ENCODE measurements around the gene CENPN. TPM values are rescaled to one million over a fixed set of nuclear protein-coding genes. Genes with fewer than 3 reads are reported as not detected.

Gene CENPN
- total RNA-seq, 1 experiment from 2014 or later = 76.7 TPM

DNA sequence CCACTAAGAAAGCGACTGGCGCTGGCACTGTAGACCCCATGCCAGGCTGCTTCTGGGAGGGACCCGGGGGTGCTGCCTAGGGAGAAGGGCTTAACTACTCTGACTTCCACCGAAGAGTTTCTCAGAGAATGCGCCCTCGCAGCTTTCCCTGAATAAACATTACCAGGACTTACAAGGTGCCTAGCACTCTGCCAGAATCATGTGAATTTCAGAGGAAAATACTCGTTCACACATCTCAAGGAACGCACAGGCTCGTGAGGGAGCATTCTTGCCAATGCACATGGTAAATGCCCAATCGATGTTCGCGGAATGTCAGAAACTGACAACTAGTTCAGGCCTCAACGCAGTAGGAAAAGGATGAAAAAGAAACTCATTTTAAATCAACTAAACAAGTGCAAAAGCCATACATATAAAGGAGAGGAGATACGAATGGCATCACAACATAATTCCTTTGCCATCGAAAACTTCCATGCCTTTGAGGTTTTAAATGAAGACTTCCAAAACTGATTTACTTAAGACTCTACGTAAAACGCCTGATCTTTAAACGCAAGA is 1.3 kb upstream of the CENPN start:
- Histone ChIP-seq H3K9ac (ENCODE audit: low read length) (peak overlapping the region; percentile 95), H3K4me3 (replicated peaks in 1 of 2; ENCODE audit: low read depth in 1 of 2, low read length in 2 of 2) (peak overlapping the region; percentile 53 to 93), H3K79me2 (ENCODE audit: insufficient read depth, low read length) (peaks cover 94% of the 10 kb centered on the region), H3K4me1 (ENCODE audit: control insufficient read depth in 1 of 2, insufficient read depth in 2 of 2, low read length in 2 of 2) (peaks cover 16 to 26% of the 10 kb centered on the region in 2 experiments), H3K36me3 (ENCODE audit: control insufficient read depth in 1 of 2, insufficient read depth in 2 of 2, low read length in 2 of 2) (no peaks in the 10 kb centered on the region; a peak in 1 of 4 replicates), H3K9me2 (ENCODE audit: insufficient read depth) (no peaks in the 10 kb centered on the region), H3K27ac (ENCODE audit: low read depth, low read length) (peak overlapping the region; percentile 97; the same call in 1 of the 2 replicates), H4K20me1 (ENCODE audit: insufficient read depth) (peaks cover 22% of the 10 kb centered on the region; the same call in 1 of the 2 replicates), H2AFZ (ENCODE audit: low read depth, low read length, poor library complexity, severe bottlenecking) (no peak overlapping the region), H3K4me2 (ENCODE audit: low read length) (peak overlapping the region; percentile 83), H3K27me3 (ENCODE audit: insufficient read depth, low read length) (no peaks in the 10 kb centered on the region), H3K9me3 (ENCODE audit: control insufficient read depth in 1 of 2, insufficient read depth in 1 of 2, low read depth in 1 of 2, low read length in 2 of 2) (no peaks in the 10 kb centered on the region)
- CTCF ChIA-PET = interaction anchor here (0.9 to 1.6 kb wide), 4 partner anchors 9 to 30 kb away, joined by 3 to 6 read pairs (median 5); partner anchors contain the start of gene ATMIN
- no peak for ATAC-seq
- POLR2A ChIA-PET = no interaction called here
- intact Hi-C loops (cut with micrococcal nuclease) = loop anchor here (5.0 to 10.0 kb wide), 2 partner anchors 137 to 189 kb away; no protein-coding TSS in a partner anchor
- RAD21 ChIA-PET (ENCODE audit: low non-redundant PET in 1 of 2, low total read pairs in 2 of 2, uncharacterized antibody in 2 of 2, unreplicated experiment in 2 of 2) = no interaction called here
- TF ChIP-seq ZFX (IDR thresholded peaks at IDR 0.05) = no peak
- TF ChIP-seq POLR2A (IDR thresholded peaks at IDR 0.05; ENCODE audit: borderline replicate concordance, extremely low read depth, insufficient read depth, insufficient read length) = no peak
- TF ChIP-seq, protein P1, sequence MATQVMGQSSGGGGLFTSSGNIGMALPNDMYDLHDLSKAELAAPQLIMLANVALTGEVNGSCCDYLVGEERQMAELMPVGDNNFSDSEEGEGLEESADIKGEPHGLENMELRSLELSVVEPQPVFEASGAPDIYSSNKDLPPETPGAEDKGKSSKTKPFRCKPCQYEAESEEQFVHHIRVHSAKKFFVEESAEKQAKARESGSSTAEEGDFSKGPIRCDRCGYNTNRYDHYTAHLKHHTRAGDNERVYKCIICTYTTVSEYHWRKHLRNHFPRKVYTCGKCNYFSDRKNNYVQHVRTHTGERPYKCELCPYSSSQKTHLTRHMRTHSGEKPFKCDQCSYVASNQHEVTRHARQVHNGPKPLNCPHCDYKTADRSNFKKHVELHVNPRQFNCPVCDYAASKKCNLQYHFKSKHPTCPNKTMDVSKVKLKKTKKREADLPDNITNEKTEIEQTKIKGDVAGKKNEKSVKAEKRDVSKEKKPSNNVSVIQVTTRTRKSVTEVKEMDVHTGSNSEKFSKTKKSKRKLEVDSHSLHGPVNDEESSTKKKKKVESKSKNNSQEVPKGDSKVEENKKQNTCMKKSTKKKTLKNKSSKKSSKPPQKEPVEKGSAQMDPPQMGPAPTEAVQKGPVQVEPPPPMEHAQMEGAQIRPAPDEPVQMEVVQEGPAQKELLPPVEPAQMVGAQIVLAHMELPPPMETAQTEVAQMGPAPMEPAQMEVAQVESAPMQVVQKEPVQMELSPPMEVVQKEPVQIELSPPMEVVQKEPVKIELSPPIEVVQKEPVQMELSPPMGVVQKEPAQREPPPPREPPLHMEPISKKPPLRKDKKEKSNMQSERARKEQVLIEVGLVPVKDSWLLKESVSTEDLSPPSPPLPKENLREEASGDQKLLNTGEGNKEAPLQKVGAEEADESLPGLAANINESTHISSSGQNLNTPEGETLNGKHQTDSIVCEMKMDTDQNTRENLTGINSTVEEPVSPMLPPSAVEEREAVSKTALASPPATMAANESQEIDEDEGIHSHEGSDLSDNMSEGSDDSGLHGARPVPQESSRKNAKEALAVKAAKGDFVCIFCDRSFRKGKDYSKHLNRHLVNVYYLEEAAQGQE (IDR thresholded peaks at IDR 0.05; ENCODE audit: low read depth) = no peak
- no peak for TF ChIP-seq ELF1 (IDR thresholded peaks at IDR 0.05; ENCODE audit: borderline replicate concordance, low read depth)
- TF ChIP-seq, protein P2, sequence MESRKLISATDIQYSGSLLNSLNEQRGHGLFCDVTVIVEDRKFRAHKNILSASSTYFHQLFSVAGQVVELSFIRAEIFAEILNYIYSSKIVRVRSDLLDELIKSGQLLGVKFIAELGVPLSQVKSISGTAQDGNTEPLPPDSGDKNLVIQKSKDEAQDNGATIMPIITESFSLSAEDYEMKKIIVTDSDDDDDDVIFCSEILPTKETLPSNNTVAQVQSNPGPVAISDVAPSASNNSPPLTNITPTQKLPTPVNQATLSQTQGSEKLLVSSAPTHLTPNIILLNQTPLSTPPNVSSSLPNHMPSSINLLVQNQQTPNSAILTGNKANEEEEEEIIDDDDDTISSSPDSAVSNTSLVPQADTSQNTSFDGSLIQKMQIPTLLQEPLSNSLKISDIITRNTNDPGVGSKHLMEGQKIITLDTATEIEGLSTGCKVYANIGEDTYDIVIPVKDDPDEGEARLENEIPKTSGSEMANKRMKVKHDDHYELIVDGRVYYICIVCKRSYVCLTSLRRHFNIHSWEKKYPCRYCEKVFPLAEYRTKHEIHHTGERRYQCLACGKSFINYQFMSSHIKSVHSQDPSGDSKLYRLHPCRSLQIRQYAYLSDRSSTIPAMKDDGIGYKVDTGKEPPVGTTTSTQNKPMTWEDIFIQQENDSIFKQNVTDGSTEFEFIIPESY (IDR thresholded peaks at IDR 0.05; ENCODE audit: extremely low read depth, insufficient replicate concordance, low read length) = no peak
- TSS peak; percentile 51 for BruUV-seq (replicated peaks)
- DNase-seq (ENCODE audit: low read depth, low spot score) = peak; percentile 4
